Urothelium cell line (cell line): ENCODE results near the gene DHX57.
"Not testable (repeated sequence)": the region's sequence is repeated elsewhere in the genome, so short reads cannot be mapped to it uniquely, and the experiment has no call there.

ENCODE experiments used
- DNase-seq: peaks from one replicate; pipeline ENCODE4 v3.0.0; 2011; ENCODE audit warnings: low spot score, mixed read lengths
- FAIRE-seq: peaks from 2 replicates; lab custom pipeline; 2011; peaks lifted over from hg19 to GRCh38; lab: Jason Lieb, UNC

Gene DHX57

GRCh38 chr2:38806015-38806732 is 69.6 kb downstream of the DHX57 start:
- FAIRE-seq (no peak), DNase-seq (no peak)

- DNase-seq (no peak), FAIRE-seq (no peak)
Measured at GRCh38 chr2:38797953-38798352, 77.8 kb downstream of the DHX57 start.

GRCh38 chr2:38797250-38797676 is 78.5 kb downstream of the DHX57 start:
- FAIRE-seq (no peak), DNase-seq (no peak)

- DNase-seq, FAIRE-seq: not testable (repeated sequence)
Measured at GRCh38 chr2:38795016-38795415, 80.7 kb downstream of the DHX57 start.

GRCh38 chr2:38794235-38794946 is 81.3 kb downstream of the DHX57 start:
- FAIRE-seq (no peak), DNase-seq (no peak)

- DNase-seq (no peak), FAIRE-seq (no peak)
Measured at GRCh38 chr2:38793511-38793910, 82.2 kb downstream of the DHX57 start.

- DNase-seq (no peak), FAIRE-seq (no peak)
Measured at GRCh38 chr2:38792751-38793150, 83.0 kb downstream of the DHX57 start.

- not testable (repeated sequence) for FAIRE-seq, DNase-seq
Measured at GRCh38 chr2:38792321-38792720, 83.4 kb downstream of the DHX57 start.

- DNase-seq = no peak
- no peak for FAIRE-seq
Measured at GRCh38 chr2:38791744-38792143, 84.0 kb downstream of the DHX57 start.

- DNase-seq = no peak
- FAIRE-seq = no peak
Measured at GRCh38 chr2:38789691-38790090, 86.0 kb downstream of the DHX57 start.

- FAIRE-seq = no peak
- no peak for DNase-seq
Measured at GRCh38 chr2:38788306-38788705, 87.4 kb downstream of the DHX57 start.

GRCh38 chr2:38783586-38783985 is 92.1 kb downstream of the DHX57 start:
- FAIRE-seq (no peak), DNase-seq (no peak)

GRCh38 chr2:38778687-38779082 is 97.0 kb downstream of the DHX57 start:
- no peak for FAIRE-seq
- DNase-seq = no peak

GRCh38 chr2:38776531-38776930 is 99.2 kb downstream of the DHX57 start:
- DNase-seq (no peak), FAIRE-seq (no peak)

- FAIRE-seq = no peak
Measured at GRCh38 chr2:38775921-38776225, 99.9 kb downstream of the DHX57 start.

GRCh38 chr2:38775097-38775920 is 100.4 kb downstream of the DHX57 start:
- peak; percentile 5 for FAIRE-seq

More at GRCh38 chr2:38775921-38776225, 99.9 kb downstream of the DHX57 start:
- DNase-seq = no peak

GRCh38 chr2:38771632-38772031 is 104.1 kb downstream of the DHX57 start:
- DNase-seq (peak; percentile 42), FAIRE-seq (no peak)

More at GRCh38 chr2:38775097-38775920, 100.4 kb downstream of the DHX57 start:
- no peak for DNase-seq

- FAIRE-seq (no peak), DNase-seq (no peak)
Measured at GRCh38 chr2:38765551-38765950, 110.2 kb downstream of the DHX57 start.

- FAIRE-seq (no peak), DNase-seq (no peak)
Measured at GRCh38 chr2:38765149-38765548, 110.6 kb downstream of the DHX57 start.

GRCh38 chr2:38763728-38764127 is 112.0 kb downstream of the DHX57 start:
- no peak for FAIRE-seq
- no peak for DNase-seq

- DNase-seq (no peak), FAIRE-seq (no peak)
Measured at GRCh38 chr2:38763228-38763627, 112.5 kb downstream of the DHX57 start.
